ENCODE measurements around the gene TMEM117.

TMEM117 gene

GRCh38 chr12:43835656-43836474, at the start of gene TMEM117:
Gene TMEM117, plus strand, starts transcription at chr12:43836081.
- H3K4me3 ChIP-seq (ENCODE audit: low read length) = peak within 1 kb of the TSS; percentile 79
- peaks cover 35% of the 10 kb centered on the region for H3K4me1 ChIP-seq (ENCODE audit: control insufficient read depth, low read length)
- TF ChIP-seq EZH2phosphoT487 (IDR thresholded peaks at IDR 0.05; ENCODE audit: borderline replicate concordance, low read length) (no peak), CTCF (IDR thresholded peaks at IDR 0.05; ENCODE audit: low read depth, low read length, poor library complexity, severe bottlenecking) (no peak)
- H3K9me3 ChIP-seq (ENCODE audit: control insufficient read depth, insufficient read depth, low read length) = no peaks in the 10 kb centered on the region
- no peaks in the 10 kb centered on the region for H4K20me1 ChIP-seq (ENCODE audit: control insufficient read depth, insufficient read depth, low read depth, low read length)
- H3K27me3 ChIP-seq (ENCODE audit: control insufficient read depth, low read length) = no peaks in the 10 kb centered on the region
- H3F3A ChIP-seq (ENCODE audit: control insufficient read depth, insufficient read depth) = 0 out of 2 replicates have a peak, but pooled peaks cover 3% of the 10 kb centered on the region
- no peaks in the 10 kb centered on the region for H3K9me2 ChIP-seq (replicated peaks; ENCODE audit: control insufficient read depth, low read length)
- H3K79me2 ChIP-seq (ENCODE audit: control insufficient read depth, low read length) = peaks cover 22% of the 10 kb centered on the region
- no peaks in the 10 kb centered on the region for H3K36me3 ChIP-seq (ENCODE audit: control insufficient read depth, low read length)
- H3K4me2 ChIP-seq (ENCODE audit: low read length) = peak within 1 kb of the TSS; percentile 95
- peak within 1 kb of the TSS; percentile 43 for H3K27ac ChIP-seq (ENCODE audit: low read depth, low read length)

- H3K4me2 ChIP-seq (ENCODE audit: low read length) = no peak overlapping the region
These were observed 48.8 kb upstream of the TMEM117 start for GRCh38 chr12:43786899-43787693.

GRCh38 chr12:43789941-43790340, 45.9 kb upstream of the TMEM117 start:
- Histone ChIP-seq H3K36me3 (ENCODE audit: control insufficient read depth, low read length) (peaks cover 31% of the 10 kb centered on the region), H3F3A (ENCODE audit: control insufficient read depth, insufficient read depth) (no peaks in the 10 kb centered on the region), H3K4me2 (ENCODE audit: low read length) (no peak overlapping the region), H3K27me3 (ENCODE audit: control insufficient read depth, low read length) (no peaks in the 10 kb centered on the region), H3K9me3 (ENCODE audit: control insufficient read depth, insufficient read depth, low read length) (no peaks in the 10 kb centered on the region), H4K20me1 (ENCODE audit: control insufficient read depth, insufficient read depth, low read depth, low read length) (no peaks in the 10 kb centered on the region), H3K79me2 (ENCODE audit: control insufficient read depth, low read length) (no peaks in the 10 kb centered on the region), H3K4me3 (ENCODE audit: low read length) (no peak overlapping the region), H3K27ac (ENCODE audit: low read depth, low read length) (no peak overlapping the region), H3K9me2 (replicated peaks; ENCODE audit: control insufficient read depth, low read length) (no peaks in the 10 kb centered on the region), H3K4me1 (ENCODE audit: control insufficient read depth, low read length) (no peaks in the 10 kb centered on the region)
- TF ChIP-seq EZH2phosphoT487 (IDR thresholded peaks at IDR 0.05; ENCODE audit: borderline replicate concordance, low read length) = no peak
- TF ChIP-seq CTCF (IDR thresholded peaks at IDR 0.05; ENCODE audit: low read depth, low read length, poor library complexity, severe bottlenecking) = no peak

More at GRCh38 chr12:43786899-43787693, 48.8 kb upstream of the TMEM117 start:
- Histone ChIP-seq H3K4me1 (ENCODE audit: control insufficient read depth, low read length) (no peaks in the 10 kb centered on the region), H3K9me2 (replicated peaks; ENCODE audit: control insufficient read depth, low read length) (no peaks in the 10 kb centered on the region), H3K27me3 (ENCODE audit: control insufficient read depth, low read length) (no peaks in the 10 kb centered on the region), H3K4me3 (ENCODE audit: low read length) (no peak overlapping the region), H4K20me1 (ENCODE audit: control insufficient read depth, insufficient read depth, low read depth, low read length) (no peaks in the 10 kb centered on the region), H3K27ac (ENCODE audit: low read depth, low read length) (no peak overlapping the region), H3K9me3 (ENCODE audit: control insufficient read depth, insufficient read depth, low read length) (no peaks in the 10 kb centered on the region), H3F3A (ENCODE audit: control insufficient read depth, insufficient read depth) (no peaks in the 10 kb centered on the region), H3K79me2 (ENCODE audit: control insufficient read depth, low read length) (no peaks in the 10 kb centered on the region), H3K36me3 (ENCODE audit: control insufficient read depth, low read length) (peaks cover 46% of the 10 kb centered on the region)
- TF ChIP-seq CTCF (IDR thresholded peaks at IDR 0.05; ENCODE audit: low read depth, low read length, poor library complexity, severe bottlenecking) (no peak), EZH2phosphoT487 (IDR thresholded peaks at IDR 0.05; ENCODE audit: borderline replicate concordance, low read length) (no peak)
